ENCODE results near the gene ZMIZ1. TPM values are rescaled to one million over a fixed set of nuclear protein-coding genes. Genes with fewer than 3 reads are reported as not detected.

The ZMIZ1 gene
- total RNA-seq, 4 donors from 2014 or later, result 18.7 to 188 (median 36.7) TPM

DNA sequence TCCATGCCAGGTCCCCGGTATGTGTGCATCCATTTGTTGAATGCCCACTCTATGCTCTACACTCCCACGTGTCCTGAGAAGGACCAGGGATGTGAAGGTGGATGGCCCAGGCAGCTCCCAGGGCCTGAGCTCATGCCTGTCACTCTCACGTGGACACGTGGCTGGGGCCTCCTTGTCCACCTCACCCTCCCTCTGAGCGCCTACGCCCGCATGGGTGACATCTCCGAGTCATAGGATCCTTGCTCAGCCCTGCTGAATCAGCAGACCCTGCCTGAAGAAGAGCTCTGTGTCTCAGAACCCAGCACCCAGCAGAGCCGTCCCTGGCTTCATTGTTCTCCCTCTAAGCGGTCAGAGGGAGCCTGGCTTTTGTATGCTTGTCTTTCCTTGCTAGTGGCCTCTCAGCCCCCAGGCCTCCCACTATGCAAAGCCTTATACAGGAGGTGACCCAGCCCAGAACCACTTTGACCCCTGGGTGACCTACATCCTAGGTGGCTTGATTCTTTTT, 170.6 kb downstream of the ZMIZ1 start:
- DNase-seq, result no peak
- Histone ChIP-seq H3K4me1 (peaks cover 5 to 21% of the 10 kb centered on the region in 2 donors), H3K27ac (peak overlapping the region; percentile 13 to 44), H3K9me3 (no peaks in the 10 kb centered on the region), H3K4me3 (no peak overlapping the region), H3K27me3 (no peaks in the 10 kb centered on the region), H3K36me3 (no peaks in the 10 kb centered on the region)
- TF ChIP-seq POLR2A (IDR thresholded peaks at IDR 0.05), result no peak
- TF ChIP-seq, protein P1, sequence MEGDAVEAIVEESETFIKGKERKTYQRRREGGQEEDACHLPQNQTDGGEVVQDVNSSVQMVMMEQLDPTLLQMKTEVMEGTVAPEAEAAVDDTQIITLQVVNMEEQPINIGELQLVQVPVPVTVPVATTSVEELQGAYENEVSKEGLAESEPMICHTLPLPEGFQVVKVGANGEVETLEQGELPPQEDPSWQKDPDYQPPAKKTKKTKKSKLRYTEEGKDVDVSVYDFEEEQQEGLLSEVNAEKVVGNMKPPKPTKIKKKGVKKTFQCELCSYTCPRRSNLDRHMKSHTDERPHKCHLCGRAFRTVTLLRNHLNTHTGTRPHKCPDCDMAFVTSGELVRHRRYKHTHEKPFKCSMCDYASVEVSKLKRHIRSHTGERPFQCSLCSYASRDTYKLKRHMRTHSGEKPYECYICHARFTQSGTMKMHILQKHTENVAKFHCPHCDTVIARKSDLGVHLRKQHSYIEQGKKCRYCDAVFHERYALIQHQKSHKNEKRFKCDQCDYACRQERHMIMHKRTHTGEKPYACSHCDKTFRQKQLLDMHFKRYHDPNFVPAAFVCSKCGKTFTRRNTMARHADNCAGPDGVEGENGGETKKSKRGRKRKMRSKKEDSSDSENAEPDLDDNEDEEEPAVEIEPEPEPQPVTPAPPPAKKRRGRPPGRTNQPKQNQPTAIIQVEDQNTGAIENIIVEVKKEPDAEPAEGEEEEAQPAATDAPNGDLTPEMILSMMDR (IDR thresholded peaks at IDR 0.05), result no peak
- intact Hi-C loops (cut with DNase I; ENCODE audit: low total_unique reads), result no loop called here

DNA sequence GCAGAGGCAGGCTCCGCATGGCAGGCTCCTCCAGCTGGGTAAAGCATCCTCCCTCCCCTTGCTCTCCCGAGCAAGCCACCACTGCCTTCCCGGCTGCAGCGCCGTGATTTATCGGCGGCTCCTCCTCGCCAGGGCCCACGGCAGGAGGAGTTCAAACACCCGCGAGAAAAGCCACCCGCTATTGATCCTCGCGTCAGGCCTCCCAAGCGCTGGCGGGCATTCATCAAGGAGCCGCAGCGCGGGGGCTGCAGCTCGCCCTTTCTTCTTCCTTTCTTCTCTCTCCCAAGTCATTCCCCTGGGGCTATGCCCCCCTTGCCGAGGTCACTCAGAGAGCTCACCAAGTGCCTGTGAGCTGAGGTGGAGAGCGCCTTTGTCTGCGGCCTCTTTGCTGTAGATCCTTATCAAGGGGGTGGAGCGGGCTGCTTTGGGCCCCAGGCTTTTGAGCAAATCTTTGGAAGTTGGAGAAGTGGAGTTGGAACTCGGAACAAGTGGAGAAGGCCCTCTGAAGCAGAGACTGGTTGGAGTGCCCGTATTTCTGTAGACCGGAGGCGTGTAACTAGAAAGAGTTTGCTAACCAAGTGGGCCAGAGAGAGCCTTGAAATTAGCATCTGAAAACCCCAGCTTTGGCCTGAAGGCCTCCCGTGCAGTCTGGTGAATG, 171.3 kb downstream of the ZMIZ1 start:
- H3K27ac ChIP-seq, result peak overlapping the region; percentile 13 to 44
- H3K36me3 ChIP-seq, result no peaks in the 10 kb centered on the region
- no peak overlapping the region for H3K4me3 ChIP-seq
- no peaks in the 10 kb centered on the region for H3K9me3 ChIP-seq
- no peaks in the 10 kb centered on the region for H3K27me3 ChIP-seq
- intact Hi-C loops (cut with DNase I; ENCODE audit: low total_unique reads), result no loop called here
- no peak for TF ChIP-seq POLR2A (IDR thresholded peaks at IDR 0.05)
- TF ChIP-seq, protein P1 (IDR thresholded peaks at IDR 0.05), result no peak
- H3K4me1 ChIP-seq, result peaks cover 5 to 20% of the 10 kb centered on the region in 2 donors
- DNase-seq, result no peak

DNA sequence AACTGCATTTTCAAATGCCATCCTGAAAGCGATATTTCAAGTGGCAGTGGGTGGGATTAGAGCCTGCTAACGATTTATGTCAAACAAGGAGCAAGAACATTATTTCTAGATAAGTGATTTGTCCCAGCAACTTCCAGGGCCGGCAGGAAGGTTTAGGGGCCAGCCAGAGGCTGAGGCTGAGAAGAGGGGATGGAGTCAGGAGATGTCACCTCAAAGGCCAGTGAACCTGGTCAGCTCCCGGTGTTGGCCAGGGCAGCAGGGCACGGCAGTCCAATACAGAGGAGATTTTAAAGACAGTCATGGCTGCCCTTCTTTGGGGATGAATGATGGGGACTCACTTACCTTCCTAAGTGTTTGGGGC, 172.8 kb downstream of the ZMIZ1 start:
- no peaks in the 10 kb centered on the region for H3K9me3 ChIP-seq
- no peaks in the 10 kb centered on the region for H3K27me3 ChIP-seq
- DNase-seq, result no peak
- peak overlapping the region; percentile 77 to 86 for H3K27ac ChIP-seq
- H3K36me3 ChIP-seq, result no peaks in the 10 kb centered on the region
- peak in 1 of 2 donors; percentile 4 for TF ChIP-seq POLR2A (IDR thresholded peaks at IDR 0.05)
- TF ChIP-seq, protein P1 (IDR thresholded peaks at IDR 0.05), result no peak
- no peak overlapping the region for H3K4me3 ChIP-seq
- peaks cover 9 to 33% of the 10 kb centered on the region in 2 donors for H3K4me1 ChIP-seq
- intact Hi-C loops (cut with DNase I; ENCODE audit: low total_unique reads), result no loop called here

DNA sequence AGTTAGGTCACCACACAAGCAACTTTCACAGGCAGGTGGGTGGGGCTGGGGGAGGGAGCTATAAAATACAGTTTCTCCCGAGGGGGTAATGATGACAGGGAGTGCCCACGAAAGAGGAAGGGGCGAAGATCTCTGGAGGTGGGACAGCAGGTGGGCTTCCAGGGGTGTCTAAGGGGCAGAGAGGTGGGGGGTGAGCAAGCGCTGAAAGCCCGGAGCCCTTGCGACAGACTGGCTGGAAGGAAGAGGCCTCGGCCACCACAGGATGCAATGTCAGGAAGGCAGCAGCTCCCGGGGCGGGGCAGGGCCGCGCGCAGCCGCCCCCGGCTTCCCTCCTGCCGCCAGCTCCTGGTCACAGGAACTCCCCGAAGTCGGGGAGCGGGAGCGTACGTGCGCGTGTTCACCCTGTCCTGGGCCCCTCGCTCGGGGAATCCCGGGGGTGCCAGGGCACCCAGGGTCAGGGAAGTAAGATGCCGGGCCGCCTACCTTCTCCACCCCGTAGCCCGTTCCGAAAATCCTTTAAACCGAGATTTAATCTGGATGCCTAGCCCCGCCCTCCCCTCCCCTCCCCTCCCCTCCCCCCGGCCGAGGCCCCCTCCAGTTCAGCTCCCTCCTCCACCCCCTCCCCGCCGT, 173.3 kb downstream of the ZMIZ1 start:
- peak; percentile 62 to 68 for DNase-seq

More for the DNA sequence above, 173.3 kb downstream of the ZMIZ1 start:
- no peaks in the 10 kb centered on the region for H3K9me3 ChIP-seq
- H3K36me3 ChIP-seq, result no peaks in the 10 kb centered on the region
- peaks cover 9 to 38% of the 10 kb centered on the region in 2 donors for H3K4me1 ChIP-seq
- no peaks in the 10 kb centered on the region for H3K27me3 ChIP-seq
- TF ChIP-seq, protein P1 (IDR thresholded peaks at IDR 0.05), result no peak
- no peak for TF ChIP-seq POLR2A (IDR thresholded peaks at IDR 0.05)
- peak overlapping the region; percentile 77 to 86 for H3K27ac ChIP-seq
- H3K4me3 ChIP-seq, result peak overlapping the region; percentile 43 to 44
- intact Hi-C loops (cut with DNase I; ENCODE audit: low total_unique reads), result no loop called here
